Lower leg skin (tissue), 3 donors: ENCODE data around the gene COL4A6.

Experiments
- POLR2A ChIP-seq, 2 donors: fragments of 450-650 bp; IDR thresholded peaks; one replicate each; pipeline ENCODE4 v1.6.1; 2016 to 2017; ENCODE audit warnings: antibody characterized with exemption in 2 of 2, mild to moderate bottlenecking in 1 of 2, moderate library complexity in 1 of 2
- TF ChIP-seq, protein P1 (sequence below), 3 donors: fragments of 450-650 bp; IDR thresholded peaks; one replicate each; pipeline ENCODE4 v1.5.1; 2016; ENCODE audit warnings: antibody characterized with exemption in 3 of 3, mild to moderate bottlenecking in 3 of 3, moderate library complexity in 2 of 3

DNA sequence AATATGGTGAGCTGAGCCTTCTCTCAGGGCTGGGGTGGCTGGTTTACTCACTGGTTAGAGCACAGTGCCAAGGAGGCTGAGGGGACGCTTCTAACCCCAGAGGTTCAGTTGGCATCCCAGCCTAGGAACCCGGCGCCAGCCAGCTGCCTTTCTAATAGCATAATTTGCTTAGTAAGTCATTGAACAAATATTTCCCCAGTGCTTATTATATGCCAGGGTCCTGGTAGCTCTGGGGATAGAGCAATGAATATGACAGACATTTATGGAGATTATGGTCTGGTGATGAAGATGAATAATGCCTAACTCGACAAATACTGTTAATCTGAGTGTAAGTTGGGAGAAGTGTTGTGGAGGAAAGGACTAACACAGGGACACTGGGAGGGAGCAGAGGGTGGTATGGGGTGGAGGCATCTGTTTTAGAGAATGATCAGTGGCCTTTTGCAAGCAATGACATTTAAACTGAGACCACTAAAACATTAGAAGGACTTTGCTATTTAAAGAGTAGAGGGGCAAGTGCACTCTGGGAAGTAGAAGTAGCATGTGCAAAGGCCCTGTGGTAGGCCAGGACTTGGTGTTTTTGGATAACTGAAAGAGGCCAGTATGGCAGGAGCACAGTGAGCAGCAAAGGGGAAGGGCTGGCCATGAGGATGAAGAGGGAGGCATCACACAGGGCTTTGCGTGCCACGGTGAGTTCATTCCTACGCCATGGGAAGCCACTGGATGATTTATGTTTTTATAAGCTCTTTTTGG lies 274.7 kb downstream of the COL4A6 start:
- TF ChIP-seq, protein P1, sequence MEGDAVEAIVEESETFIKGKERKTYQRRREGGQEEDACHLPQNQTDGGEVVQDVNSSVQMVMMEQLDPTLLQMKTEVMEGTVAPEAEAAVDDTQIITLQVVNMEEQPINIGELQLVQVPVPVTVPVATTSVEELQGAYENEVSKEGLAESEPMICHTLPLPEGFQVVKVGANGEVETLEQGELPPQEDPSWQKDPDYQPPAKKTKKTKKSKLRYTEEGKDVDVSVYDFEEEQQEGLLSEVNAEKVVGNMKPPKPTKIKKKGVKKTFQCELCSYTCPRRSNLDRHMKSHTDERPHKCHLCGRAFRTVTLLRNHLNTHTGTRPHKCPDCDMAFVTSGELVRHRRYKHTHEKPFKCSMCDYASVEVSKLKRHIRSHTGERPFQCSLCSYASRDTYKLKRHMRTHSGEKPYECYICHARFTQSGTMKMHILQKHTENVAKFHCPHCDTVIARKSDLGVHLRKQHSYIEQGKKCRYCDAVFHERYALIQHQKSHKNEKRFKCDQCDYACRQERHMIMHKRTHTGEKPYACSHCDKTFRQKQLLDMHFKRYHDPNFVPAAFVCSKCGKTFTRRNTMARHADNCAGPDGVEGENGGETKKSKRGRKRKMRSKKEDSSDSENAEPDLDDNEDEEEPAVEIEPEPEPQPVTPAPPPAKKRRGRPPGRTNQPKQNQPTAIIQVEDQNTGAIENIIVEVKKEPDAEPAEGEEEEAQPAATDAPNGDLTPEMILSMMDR (IDR thresholded peaks at IDR 0.05), result no peak
- no peak for TF ChIP-seq POLR2A (IDR thresholded peaks at IDR 0.05)
